Skeletal muscle tissue (tissue), 4 donors: ENCODE data around the gene ESRRG. TPM values are rescaled to one million over a fixed set of nuclear protein-coding genes. Genes with fewer than 3 reads are reported as not detected.
A peak's percentile ranks its signal among the peaks of the same experiment; 100 is the strongest.
"Not testable (repeated sequence)": the region's sequence is repeated elsewhere in the genome, so short reads cannot be mapped to it uniquely, and the experiment has no call there.

Source experiments
- H3K27ac ChIP-seq: one replicate; pipeline ENCODE4 v1.7.0; 2013; ENCODE audit warnings: mild to moderate bottlenecking, low read depth, low read length, inconsistent platforms
- H3K27me3 ChIP-seq, 3 donors: one replicate each; pipeline ENCODE4 v1.7.0; 2013; ENCODE audit warnings: low read length in 3 of 3; ENCODE audit not compliant: control insufficient read depth in 3 of 3, insufficient read depth in 3 of 3
- H3K36me3 ChIP-seq, 3 donors: one replicate each; pipeline ENCODE4 v1.7.0; 2013; ENCODE audit warnings: low read length in 3 of 3; ENCODE audit not compliant: control insufficient read depth in 3 of 3, insufficient read depth in 3 of 3
- H3K4me1 ChIP-seq, 3 donors: one replicate each; pipeline ENCODE4 v1.7.0; 2013; ENCODE audit warnings: low read length in 3 of 3, mild to moderate bottlenecking in 3 of 3; ENCODE audit not compliant: control insufficient read depth in 3 of 3, insufficient read depth in 3 of 3
- H3K4me3 ChIP-seq, 3 donors: one replicate each; pipeline ENCODE4 v1.7.0; 2013; ENCODE audit warnings: low read length in 3 of 3
- H3K9ac ChIP-seq, 3 donors: one replicate each; pipeline ENCODE4 v1.7.0; 2013; ENCODE audit warnings: low read length in 3 of 3, mild to moderate bottlenecking in 3 of 3, moderate library complexity in 2 of 3, low read depth in 1 of 3
- H3K9me3 ChIP-seq, 3 donors: one replicate each; pipeline ENCODE4 v1.7.0; 2013; ENCODE audit warnings: low read length in 3 of 3; ENCODE audit not compliant: control insufficient read depth in 3 of 3
- total RNA-seq: library from RNA; depleted of rRNA; stranded (reverse); fragments of >200 nt; gene quantifications from one replicate; pipeline ENCODE4 v1.2.3, GENCODE V29; 2014
- donor health status: Osteomylitis.

ESRRG gene
- total RNA-seq, 1 donor from 2014 or later, result 25.1 TPM

- H3K27me3 ChIP-seq, result no peaks in the 10 kb centered on the region
- peak overlapping the region in 1 of 3 donors; percentile 68 for H3K9ac ChIP-seq
- peak overlapping the region in 2 of 3 donors; percentile 57 to 71 for H3K4me3 ChIP-seq
These were observed 190.9 kb downstream of the ESRRG start for GRCh38 chr1:216532251-216532798.

GRCh38 chr1:216531263-216532239 is 191.7 kb downstream of the ESRRG start:
- no peaks in the 10 kb centered on the region for H3K27me3 ChIP-seq
- H3K9me3 ChIP-seq, result no peaks in the 10 kb centered on the region
- no peaks in the 10 kb centered on the region for H3K36me3 ChIP-seq
- peak overlapping the region; percentile 57 to 84 (median 71) for H3K4me3 ChIP-seq
- peaks cover 0 to 6% (median 6%) of the 10 kb centered on the region in 3 donors for H3K4me1 ChIP-seq
- peak overlapping the region; percentile 54 for H3K27ac ChIP-seq
- H3K9ac ChIP-seq, result peak overlapping the region; percentile 59 to 72 (median 68)

More at GRCh38 chr1:216532251-216532798, 190.9 kb downstream of the ESRRG start:
- Histone ChIP-seq H3K27ac (no peak overlapping the region), H3K36me3 (no peaks in the 10 kb centered on the region), H3K4me1 (peaks cover 0 to 6% (median 6%) of the 10 kb centered on the region in 3 donors), H3K9me3 (no peaks in the 10 kb centered on the region)

- H3K4me1 ChIP-seq, H3K27ac ChIP-seq, H3K27me3 ChIP-seq, H3K36me3 ChIP-seq, H3K9ac ChIP-seq, H3K9me3 ChIP-seq, H3K4me3 ChIP-seq: not testable (repeated sequence)
These were observed 193.4 kb downstream of the ESRRG start for GRCh38 chr1:216529851-216530250.

GRCh38 chr1:216528816-216529215 is 194.4 kb downstream of the ESRRG start:
- Histone ChIP-seq H3K27me3 (no peaks in the 10 kb centered on the region), H3K9ac (no peak overlapping the region), H3K4me1 (peaks cover 0 to 3% (median 0%) of the 10 kb centered on the region in 3 donors), H3K27ac (no peak overlapping the region), H3K4me3 (no peak overlapping the region), H3K9me3 (no peaks in the 10 kb centered on the region), H3K36me3 (no peaks in the 10 kb centered on the region)

- H3K27me3 ChIP-seq, result no peaks in the 10 kb centered on the region
- peaks cover 0 to 3% (median 0%) of the 10 kb centered on the region in 3 donors for H3K4me1 ChIP-seq
- no peak overlapping the region for H3K4me3 ChIP-seq
- H3K9me3 ChIP-seq, result no peaks in the 10 kb centered on the region
- H3K36me3 ChIP-seq, result no peaks in the 10 kb centered on the region
- H3K27ac ChIP-seq, result no peak overlapping the region
- no peak overlapping the region for H3K9ac ChIP-seq
These were observed 199.6 kb downstream of the ESRRG start for GRCh38 chr1:216523449-216524190.

- no peak overlapping the region for H3K9ac ChIP-seq
- no peak overlapping the region for H3K27ac ChIP-seq
- H3K4me3 ChIP-seq, result no peak overlapping the region
- no peaks in the 10 kb centered on the region for H3K27me3 ChIP-seq
- no peaks in the 10 kb centered on the region for H3K36me3 ChIP-seq
- H3K4me1 ChIP-seq, result peaks cover 0 to 3% (median 0%) of the 10 kb centered on the region in 3 donors
- no peaks in the 10 kb centered on the region for H3K9me3 ChIP-seq
These were observed 200.2 kb downstream of the ESRRG start for GRCh38 chr1:216523043-216523442.

- Histone ChIP-seq H3K4me3 (no peak overlapping the region), H3K27me3 (no peaks in the 10 kb centered on the region), H3K9ac (no peak overlapping the region), H3K27ac (no peak overlapping the region), H3K9me3 (no peaks in the 10 kb centered on the region), H3K36me3 (no peaks in the 10 kb centered on the region), H3K4me1 (peaks cover 0 to 3% (median 0%) of the 10 kb centered on the region in 3 donors)
These were observed 201.8 kb downstream of the ESRRG start for GRCh38 chr1:216521477-216521876.

- peaks cover 0 to 3% (median 0%) of the 10 kb centered on the region in 3 donors for H3K4me1 ChIP-seq
- no peaks in the 10 kb centered on the region for H3K27me3 ChIP-seq
- peak overlapping the region in 1 of 3 donors; percentile 4 for H3K4me3 ChIP-seq
- H3K9me3 ChIP-seq, result no peaks in the 10 kb centered on the region
- H3K9ac ChIP-seq, result no peak overlapping the region
- H3K27ac ChIP-seq, result no peak overlapping the region
- H3K36me3 ChIP-seq, result no peaks in the 10 kb centered on the region
These were observed 204.2 kb downstream of the ESRRG start for GRCh38 chr1:216518844-216519627.

GRCh38 chr1:216502528-216503162 is 220.6 kb downstream of the ESRRG start:
- Histone ChIP-seq H3K4me1 (no peaks in the 10 kb centered on the region), H3K27me3 (no peaks in the 10 kb centered on the region), H3K9ac (no peak overlapping the region), H3K9me3 (no peaks in the 10 kb centered on the region), H3K36me3 (no peaks in the 10 kb centered on the region), H3K4me3 (no peak overlapping the region), H3K27ac (no peak overlapping the region)
